MCF 10A (cell line): ENCODE results near the gene PDE7B. TPM values are rescaled to one million over a fixed set of nuclear protein-coding genes. Genes with fewer than 3 reads are reported as not detected.

ENCODE experiments used
- BruUV-seq: library from RNA; stranded (reverse); fragments of 400-500 nt; replicated peaks from 2 replicates; lab custom pipeline; 2021; lab: Mats Ljungman, UMichigan
- CTCF ChIA-PET: fragments of 300-600 bp; sonication (Branson Sonifier 250); formaldehyde crosslinking; extraction: SDS; loops from one replicate; lab custom pipeline; 2021; ENCODE audit warnings: antibody characterized with exemption, inconsistent platforms; lab: Yijun Ruan, JAX
- POLR2A ChIA-PET: fragments of 300-600, 350-650 bp; sonication (Branson Sonifier 250); formaldehyde crosslinking; extraction: SDS; loops from one replicate; lab custom pipeline; 2020; ENCODE audit warnings: antibody characterized with exemption, inconsistent platforms; lab: Yijun Ruan, JAX
- DNase-seq: peaks from one replicate; pipeline ENCODE4 v3.0.0-alpha.2; 2018; ENCODE audit not compliant: unreplicated experiment
- H3K27ac Mint-ChIP-seq: one replicate; pipeline ENCODE4 v1.8.0; 2022; ENCODE audit warnings: mild to moderate bottlenecking, low read depth, mixed read lengths; ENCODE audit not compliant: unreplicated experiment
- H3K27me3 Mint-ChIP-seq: one replicate; pipeline ENCODE4 v1.8.0; 2022; ENCODE audit warnings: mixed read lengths; ENCODE audit not compliant: insufficient read depth, unreplicated experiment
- H3K36me3 Mint-ChIP-seq: one replicate; pipeline ENCODE4 v1.8.0; 2022; ENCODE audit warnings: mild to moderate bottlenecking, moderate library complexity, mixed read lengths; ENCODE audit not compliant: insufficient read depth, unreplicated experiment
- H3K4me1 Mint-ChIP-seq: one replicate; pipeline ENCODE4 v1.8.0; 2022; ENCODE audit warnings: mixed read lengths; ENCODE audit not compliant: insufficient read depth, unreplicated experiment
- H3K4me3 Mint-ChIP-seq: one replicate; pipeline ENCODE4 v1.8.0; 2022; ENCODE audit warnings: mild to moderate bottlenecking, moderate library complexity, mixed read lengths; ENCODE audit not compliant: unreplicated experiment
- H3K9me3 Mint-ChIP-seq: one replicate; pipeline ENCODE4 v1.8.0; 2022; ENCODE audit warnings: mixed read lengths; ENCODE audit not compliant: unreplicated experiment
- CTCF ChIP-seq: fragments of 200-600 bp; IDR thresholded peaks from one replicate; pipeline ENCODE4 v1.8.0; 2022; ENCODE audit warnings: antibody characterized with exemption, mild to moderate bottlenecking; ENCODE audit not compliant: unreplicated experiment
- intact Hi-C: fragments of 100-400 bp; cut with micrococcal nuclease; formaldehyde crosslinking; loops from 2 replicates; pipeline ENCODE4 v1.14.1; 2022
- total RNA-seq: library from RNA; stranded (reverse); gene quantifications from 2 replicates; pipeline ENCODE4 v1.2.3, GENCODE V29; 2022

The PDE7B gene
- total RNA-seq, 1 experiment from 2014 or later: 1.4 TPM

- no peak for DNase-seq
- Mint-ChIP-seq H3K36me3 (no peaks in the 10 kb centered on the region), H3K27ac (no peak overlapping the region), H3K4me1 (no peaks in the 10 kb centered on the region), H3K4me3 (no peak overlapping the region), H3K27me3 (no peaks in the 10 kb centered on the region), H3K9me3 (no peaks in the 10 kb centered on the region)
- BruUV-seq: no TSS peak
- intact Hi-C loops: no loop called here
- CTCF ChIA-PET: no interaction called here
- TF ChIP-seq CTCF: no peak
- POLR2A ChIA-PET: no interaction called here
Measured at GRCh38 chr6:136051140-136051775, 199.8 kb downstream of the PDE7B start.

GRCh38 chr6:136052031-136052430 lies 200.5 kb downstream of the PDE7B start:
- Mint-ChIP-seq H3K27me3 (no peaks in the 10 kb centered on the region), H3K27ac (no peak overlapping the region), H3K4me3 (no peak overlapping the region), H3K9me3 (no peaks in the 10 kb centered on the region), H3K36me3 (no peaks in the 10 kb centered on the region), H3K4me1 (no peaks in the 10 kb centered on the region)
- POLR2A ChIA-PET: no interaction called here
- CTCF ChIA-PET: no interaction called here
- DNase-seq: no peak
- intact Hi-C loops: no loop called here
- no peak for TF ChIP-seq CTCF
- BruUV-seq: no TSS peak

- intact Hi-C loops: no loop called here
- no TSS peak for BruUV-seq
- DNase-seq: no peak
- ChIA-PET CTCF (no interaction called here), POLR2A (no interaction called here)
- Mint-ChIP-seq H3K27me3 (no peaks in the 10 kb centered on the region), H3K36me3 (no peaks in the 10 kb centered on the region), H3K9me3 (no peaks in the 10 kb centered on the region), H3K27ac (no peak overlapping the region), H3K4me3 (no peak overlapping the region), H3K4me1 (no peaks in the 10 kb centered on the region)
- no peak for TF ChIP-seq CTCF
Measured at GRCh38 chr6:136058852-136059251, 207.4 kb downstream of the PDE7B start.

GRCh38 chr6:136059308-136059707 lies 207.8 kb downstream of the PDE7B start:
- Mint-ChIP-seq H3K9me3 (no peaks in the 10 kb centered on the region), H3K27me3 (no peaks in the 10 kb centered on the region), H3K4me3 (no peak overlapping the region), H3K27ac (no peak overlapping the region), H3K4me1 (no peaks in the 10 kb centered on the region), H3K36me3 (no peaks in the 10 kb centered on the region)
- ChIA-PET CTCF (no interaction called here), POLR2A (no interaction called here)
- no peak for DNase-seq
- TF ChIP-seq CTCF: no peak
- intact Hi-C loops: no loop called here
- no TSS peak for BruUV-seq
